ENCODE results near the gene IFT52. TPM values are rescaled to one million over a fixed set of nuclear protein-coding genes. Genes with fewer than 3 reads are reported as not detected.

Gene IFT52
- total and polyA plus RNA-seq, 2 of the 8 experiments (the other 6 are each of a cell fraction or from before 2014, with no cell fraction given): 35.6 to 40.4 TPM

DNA sequence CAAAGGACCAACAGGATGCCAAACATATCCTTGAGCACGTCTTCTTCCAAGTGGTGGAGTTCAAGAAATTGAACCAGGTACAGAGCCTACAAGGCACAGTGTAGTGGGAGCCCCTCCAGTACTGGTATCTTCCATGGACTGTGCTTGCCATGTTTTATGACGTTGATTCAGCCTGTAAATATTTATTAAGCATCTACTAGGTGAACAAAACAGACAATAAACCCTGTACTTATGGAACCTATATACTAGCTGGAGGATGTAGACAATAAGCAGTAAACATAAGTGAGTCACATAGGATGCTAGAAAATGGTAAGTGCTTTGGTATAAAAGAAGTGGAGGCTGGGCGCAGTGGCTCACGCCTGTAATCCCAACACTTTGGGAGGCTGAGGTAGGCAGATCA is 51.8 kb downstream of the IFT52 start:
- H4K5ac ChIP-seq (ENCODE audit: insufficient read length, low read depth, low read length): no peak overlapping the region
- H2BK15ac ChIP-seq (ENCODE audit: low read length): no peak overlapping the region
- H3K9ac ChIP-seq (replicated peaks in 1 of 4; ENCODE audit: extremely low read depth in 1 of 4, low read depth in 3 of 4, low read length in 3 of 4): no peak overlapping the region
- no peak overlapping the region for H3K27ac ChIP-seq (ENCODE audit: low read depth, low read length)
- no peak overlapping the region for H3K56ac ChIP-seq (replicated peaks; ENCODE audit: insufficient read length, low read depth, low read length)
- no peak overlapping the region for H3K4ac ChIP-seq (replicated peaks; ENCODE audit: insufficient read length, low read depth, low read length)
- no peak overlapping the region for H3K14ac ChIP-seq (ENCODE audit: insufficient read length)
- POLR2A ChIA-PET (ENCODE audit: partially characterized antibody): no interaction called here
- TF ChIP-seq CHD2 (IDR thresholded peaks at IDR 0.05; ENCODE audit: low read length) (no peak), CTBP2 (IDR thresholded peaks at IDR 0.05; ENCODE audit: borderline replicate concordance, insufficient read depth, insufficient read length, low read length) (no peak), TBP (IDR thresholded peaks at IDR 0.05; ENCODE audit: low read depth, low read length) (no peak), KDM4A (IDR thresholded peaks at IDR 0.05; ENCODE audit: low read depth, low read length, severe bottlenecking) (no peak), EGR1 (IDR thresholded peaks at IDR 0.05; ENCODE audit: borderline replicate concordance, low read depth, low read length) (no peak), JUN (IDR thresholded peaks at IDR 0.05; ENCODE audit: low read depth, low read length) (no peak), HDAC6 (IDR thresholded peaks at IDR 0.05; ENCODE audit: low read depth, low read length) (no peak), SUZ12 (IDR thresholded peaks at IDR 0.05; ENCODE audit: low read length) (no peak), GTF2F1 (IDR thresholded peaks at IDR 0.05; ENCODE audit: borderline replicate concordance, low read depth, low read length) (no peak), E2F6 (IDR thresholded peaks at IDR 0.05) (no peak), KDM5A (IDR thresholded peaks at IDR 0.05; ENCODE audit: low read length) (no peak), CBX5 (IDR thresholded peaks at IDR 0.05; ENCODE audit: low read depth, low read length) (no peak), SAP30 (IDR thresholded peaks at IDR 0.05; ENCODE audit: insufficient read depth, insufficient replicate concordance, low read length) (no peak)
- H3K9me3 ChIP-seq (ENCODE audit: insufficient read depth in 2 of 2, low read depth in 1 of 2, low read length in 1 of 2): no peaks in the 10 kb centered on the region
- no peak overlapping the region for H3K23ac ChIP-seq (ENCODE audit: insufficient read length)
- no peak overlapping the region for H3K4me2 ChIP-seq (ENCODE audit: insufficient read depth in 1 of 2, low read depth in 2 of 2, low read length in 2 of 2)
- H4K20me1 ChIP-seq (replicated peaks in 1 of 2; ENCODE audit: control insufficient read depth in 1 of 2, insufficient read depth in 2 of 2, low read length in 2 of 2): no peaks in the 10 kb centered on the region
- no peak overlapping the region for H3K4me3 ChIP-seq (ENCODE audit: extremely low read depth in 1 of 4, insufficient read depth in 2 of 4, low read depth in 3 of 4, low read length in 4 of 4)
- no peak overlapping the region for H2AK5ac ChIP-seq (ENCODE audit: low read depth, low read length)
- no peak overlapping the region for H2AFZ ChIP-seq (ENCODE audit: low read length)
- CTCF ChIA-PET (ENCODE audit: partially characterized antibody): no interaction called here
- no peak overlapping the region for H4K8ac ChIP-seq (ENCODE audit: extremely low read depth, insufficient read depth, low read length)
- H3K36me3 ChIP-seq (ENCODE audit: control insufficient read depth in 2 of 4, insufficient read depth in 4 of 4, low read length in 3 of 4): peaks cover 4 to 19% (median 10%) of the 10 kb centered on the region in 4 experiments; a peak in 6 of 8 replicates
- H3K79me1 ChIP-seq (ENCODE audit: low read depth, low read length): no peaks in the 10 kb centered on the region
- FAIRE-seq (no peak), DNase-seq (ENCODE audit: low read depth in 1 of 2, low spot score in 2 of 2) (no peak)
- H3K79me2 ChIP-seq (ENCODE audit: control insufficient read depth in 1 of 2, insufficient read depth in 2 of 2, low read length in 2 of 2): no peaks in the 10 kb centered on the region
- no peaks in the 10 kb centered on the region for H3K27me3 ChIP-seq (replicated peaks in 1 of 4; ENCODE audit: control insufficient read depth in 3 of 4, extremely low read depth in 1 of 4, insufficient read depth in 3 of 4, low read length in 3 of 4)
- H2BK5ac ChIP-seq (ENCODE audit: low read depth, low read length): no peak overlapping the region
- H2BK12ac ChIP-seq (ENCODE audit: low read depth, low read length): no peak overlapping the region
- no peak overlapping the region for H2BK20ac ChIP-seq (ENCODE audit: low read length)
- no peak overlapping the region for H4K91ac ChIP-seq (replicated peaks; ENCODE audit: insufficient read length, low read length)
- H3K23me2 ChIP-seq (ENCODE audit: low read depth, low read length): no peaks in the 10 kb centered on the region
- WGBS, 2 experiments (ENCODE audit: extremely low coverage in 1 of 2, insufficient coverage in 1 of 2, insufficient read length in 1 of 2, insufficient replicate concordance in 2 of 2, low coverage in 1 of 2, low lambda C conversion rate in 2 of 2, missing lambda C conversion rate in 1 of 2): 90% methylated on average over 4 of the region's 4 CpGs; no CpG with 5 or more reads in 1 of the 2 experiments
- no peak overlapping the region for H3K18ac ChIP-seq (ENCODE audit: extremely low read depth, low read length)
- no peaks in the 10 kb centered on the region for H3K4me1 ChIP-seq (replicated peaks in 1 of 4; ENCODE audit: control insufficient read depth in 3 of 4, insufficient read depth in 4 of 4, low read length in 3 of 4)
- H2BK120ac ChIP-seq (replicated peaks; ENCODE audit: low read depth, low read length): no peak overlapping the region

All from H1 (cell line).